H54 (cell line): ENCODE measurements around the gene NGRN.

ENCODE experiments used
- DNase-seq: peaks from one replicate; pipeline ENCODE4 v3.0.0; 2011; ENCODE audit warnings: low spot score, mixed read lengths; ENCODE audit not compliant: insufficient read length
- FAIRE-seq: peaks from 3 replicates; lab custom pipeline; 2011; peaks lifted over from hg19 to GRCh38; lab: Jason Lieb, UNC
- POLR2A ChIP-seq: IDR thresholded peaks from 2 replicates; pipeline ENCODE4 v1.6.1; 2011; ENCODE audit warnings: low read depth, mild to moderate bottlenecking, low read length

NGRN gene

DNA sequence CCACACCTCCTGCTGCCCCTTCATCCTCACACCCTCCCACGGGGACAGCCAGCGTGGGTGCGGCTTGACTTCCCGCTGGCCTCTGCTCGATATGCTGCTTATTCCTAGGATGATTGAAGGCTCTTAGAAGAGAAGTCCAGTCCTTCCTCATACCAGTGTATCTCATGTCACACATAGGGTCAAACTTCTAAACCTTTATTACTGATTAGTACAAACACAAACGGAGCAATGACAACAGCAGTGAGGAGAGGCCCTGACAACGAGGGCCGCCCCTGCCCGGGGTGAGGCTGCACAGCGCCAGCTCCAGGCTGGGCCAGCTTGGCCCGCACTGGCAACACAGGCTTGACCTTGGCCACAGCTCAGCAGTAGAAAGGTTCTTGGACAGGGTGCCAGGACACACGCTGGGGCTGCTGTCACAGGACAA lies 35.4 kb upstream of the NGRN start:
- FAIRE-seq (no peak), DNase-seq (no peak)

DNA sequence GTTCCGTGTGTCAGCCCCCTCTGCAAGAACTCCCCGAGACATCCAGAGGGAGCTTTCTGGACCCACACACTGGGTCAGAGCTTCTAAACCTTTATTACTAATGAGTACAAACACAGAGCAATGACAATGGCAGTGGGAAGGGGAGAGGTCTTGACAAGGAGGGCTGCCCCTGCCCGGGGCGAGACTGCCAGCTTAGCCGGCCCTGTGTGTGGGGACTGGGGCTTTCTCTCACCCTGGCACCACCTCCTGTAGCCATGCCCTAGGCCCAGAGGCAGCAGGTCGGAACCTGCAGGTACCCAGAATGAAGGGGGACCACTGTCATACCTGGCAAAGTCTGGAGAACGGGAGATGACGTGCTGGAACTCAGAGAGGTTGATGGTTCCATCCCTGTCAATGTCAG lies 34.9 kb upstream of the NGRN start:
- FAIRE-seq (no peak), DNase-seq (no peak)
- TF ChIP-seq POLR2A: no peak

More for the DNA sequence above, 35.4 kb upstream of the NGRN start:
- TF ChIP-seq POLR2A: no peak

DNA sequence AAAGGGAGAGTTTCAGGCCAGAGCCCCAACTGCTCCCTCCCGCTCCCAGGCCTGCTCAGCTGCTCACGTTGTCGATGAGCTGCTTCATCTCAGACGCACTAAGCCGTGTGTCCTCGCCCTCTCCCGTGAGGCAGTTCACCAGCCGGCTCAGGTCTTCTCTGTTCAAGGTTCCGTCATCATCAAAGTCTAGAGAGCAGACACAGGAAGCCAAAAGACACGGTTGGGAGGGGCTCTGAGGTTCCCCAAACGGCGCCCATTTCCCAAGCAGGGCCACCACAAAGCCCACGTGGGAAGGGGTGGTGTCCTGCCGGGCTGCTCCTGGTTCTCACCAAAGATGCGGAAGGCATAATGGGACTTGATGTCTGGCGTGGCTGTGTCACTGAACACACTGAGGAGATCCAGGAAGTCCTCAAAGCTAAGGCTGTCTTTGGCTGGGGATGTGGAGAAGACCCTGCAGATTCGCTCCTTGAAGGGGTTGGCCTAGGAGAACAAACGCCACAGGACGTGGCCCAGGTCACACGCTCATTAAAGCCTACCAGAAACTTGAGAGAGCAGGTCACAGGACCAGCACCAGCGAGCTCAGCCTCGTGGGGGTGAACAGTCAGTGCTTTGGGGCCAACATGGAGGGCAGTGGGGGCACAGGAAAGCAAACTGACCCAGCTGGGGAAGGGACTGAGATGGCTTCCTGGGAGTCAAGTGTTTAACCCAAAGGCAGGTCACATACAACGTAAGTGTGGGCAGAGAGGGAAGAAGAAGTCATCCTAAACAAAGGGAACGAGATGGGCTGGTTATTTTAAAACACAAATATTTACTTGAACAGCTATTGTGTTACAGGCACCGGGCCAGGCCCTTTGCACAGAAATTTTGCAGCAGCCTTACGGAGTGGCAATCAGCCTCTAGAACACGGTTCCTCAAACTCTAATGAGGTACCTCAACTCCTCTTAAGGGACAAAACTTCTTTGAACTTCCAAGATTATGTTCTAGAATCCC lies 34.1 kb upstream of the NGRN start:
- TF ChIP-seq POLR2A: no peak
- FAIRE-seq (no peak), DNase-seq (no peak)

DNA sequence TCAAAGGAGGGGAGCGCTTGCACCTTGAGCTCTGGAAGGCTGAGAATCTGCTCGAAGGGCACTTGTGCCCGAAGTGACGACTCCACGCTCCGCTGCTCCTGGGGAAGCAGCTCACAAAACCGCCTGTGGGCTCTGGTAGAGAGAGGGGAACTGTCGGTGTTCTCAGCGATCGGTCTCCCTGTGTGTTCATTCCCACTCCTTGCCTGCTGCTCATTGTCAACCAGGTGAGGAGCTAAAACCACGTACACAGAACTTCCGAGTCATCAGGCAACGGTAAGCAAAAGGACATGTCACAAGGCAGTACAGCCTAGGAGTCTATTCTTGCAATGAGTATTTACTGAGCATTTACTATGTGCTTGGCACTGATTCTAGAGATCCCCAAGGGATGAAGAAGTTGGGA lies 33.3 kb upstream of the NGRN start:
- TF ChIP-seq POLR2A: no peak
- no peak for FAIRE-seq
- no peak for DNase-seq

DNA sequence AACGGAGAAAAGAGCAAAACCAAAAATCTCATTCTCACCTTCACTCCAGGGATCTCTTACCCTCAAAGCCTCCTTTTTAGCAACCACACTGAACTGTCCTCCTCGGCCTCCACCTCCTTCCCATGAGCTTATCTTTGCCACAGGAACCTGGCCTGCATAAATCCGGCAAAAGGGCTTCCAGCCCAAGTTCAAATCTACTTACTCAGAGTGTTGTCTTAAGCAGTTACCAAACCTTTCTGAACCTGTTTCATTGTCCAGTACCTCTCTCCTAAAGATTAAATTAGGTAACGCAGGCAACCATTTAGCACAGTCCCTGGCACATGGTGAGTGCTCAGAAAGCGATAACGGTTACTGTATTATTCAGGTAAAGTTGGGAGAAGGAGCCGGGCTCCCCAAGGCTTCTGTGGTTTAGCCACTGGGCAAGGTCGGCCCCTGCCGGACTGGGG lies 32.5 kb upstream of the NGRN start:
- DNase-seq (no peak), FAIRE-seq (no peak)
- no peak for TF ChIP-seq POLR2A

DNA sequence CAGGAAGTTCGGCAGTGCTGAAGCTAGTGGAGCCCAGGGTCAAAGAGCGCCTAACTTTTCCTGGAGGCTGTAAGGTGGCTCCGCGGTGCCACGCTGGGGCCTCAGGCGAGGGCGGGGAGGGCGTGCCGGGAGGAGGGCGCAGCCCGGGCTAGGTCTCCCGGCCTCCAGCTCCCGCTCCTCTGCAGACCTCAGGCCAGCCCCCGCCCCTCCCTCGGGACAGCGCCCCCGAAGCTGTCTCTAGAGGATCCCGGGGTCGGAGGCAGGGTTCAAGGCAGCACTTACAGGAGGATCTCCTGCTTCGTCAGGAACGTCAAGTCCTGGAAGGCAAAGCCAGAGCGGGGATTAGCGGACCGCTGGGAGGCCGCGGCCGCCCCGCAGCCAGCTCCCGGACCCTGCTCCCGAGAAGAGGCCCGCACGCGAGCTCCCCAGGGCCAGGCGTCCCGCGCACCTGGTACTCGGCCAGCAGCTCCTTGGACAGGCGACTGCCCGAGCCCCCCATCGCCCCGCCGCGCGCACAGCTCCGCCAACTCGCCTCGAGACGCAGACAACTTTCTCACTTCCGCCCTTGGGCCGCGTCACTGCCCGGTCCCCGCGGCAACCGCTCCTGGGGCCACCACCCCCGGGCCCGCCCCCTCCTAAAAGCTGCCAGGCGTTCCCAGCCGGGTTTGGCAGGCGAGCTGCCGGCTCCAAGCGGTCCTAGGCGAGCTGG lies 31.9 kb upstream of the NGRN start, which contains the start of gene CIB1:
Gene CIB1, minus strand, starts transcription at position 555 of the 709 bp plus-strand sequence. Its CDS starts 56 bp downstream, at position 499.
- DNase-seq (peak; percentile 86), FAIRE-seq (no peak)
- peak; percentile 80 for TF ChIP-seq POLR2A

DNA sequence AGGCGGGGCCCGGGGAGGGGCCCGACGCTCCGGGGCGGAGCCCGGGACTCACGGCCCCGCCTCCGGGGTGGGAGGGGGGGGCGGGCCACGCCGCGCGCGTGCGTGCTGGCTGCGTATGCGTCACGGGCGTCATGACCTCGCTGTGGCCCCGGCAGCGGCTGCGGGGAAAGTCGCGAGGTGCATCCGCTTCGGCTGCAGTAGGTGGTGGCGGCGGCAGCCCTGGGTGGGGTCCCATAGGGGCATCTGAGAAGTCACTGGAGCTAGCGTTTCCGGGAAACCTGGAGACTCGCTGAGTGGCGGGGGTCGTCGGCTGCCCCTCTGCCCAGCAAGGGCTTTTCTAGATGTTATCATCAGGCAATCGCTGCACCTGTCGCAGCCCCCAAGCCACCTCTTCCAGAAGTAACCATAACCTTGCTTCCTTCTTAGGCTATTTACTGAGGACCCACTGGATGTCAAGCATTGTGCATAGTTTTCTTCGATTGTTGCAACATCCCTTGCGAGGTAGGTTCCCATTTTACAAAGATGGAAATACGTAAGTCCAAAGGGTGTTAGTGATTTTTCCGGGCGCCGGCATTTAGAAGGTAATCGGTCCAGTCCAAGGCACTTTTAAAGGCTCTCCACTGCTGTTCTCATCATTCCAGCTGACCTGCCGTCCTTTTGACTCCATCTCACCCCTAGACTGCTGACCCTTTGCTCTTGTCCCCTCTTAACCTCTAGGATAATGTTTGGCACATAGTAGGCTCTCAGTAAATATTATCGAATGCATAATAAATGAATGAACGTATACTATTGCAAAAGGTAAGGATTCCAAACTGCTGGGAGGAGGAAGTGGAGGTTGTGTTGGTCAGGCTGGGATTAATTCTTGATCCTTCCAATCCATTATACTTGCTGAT lies 31.1 kb upstream of the NGRN start, which contains the start of gene GDPGP1:
Gene GDPGP1, plus strand, starts transcription at position 114 of the 893 bp plus-strand sequence. CDS start 6,700 bp downstream, outside the sequence.
- peak; percentile 73 for TF ChIP-seq POLR2A
- FAIRE-seq: no peak
- no peak for DNase-seq

DNA sequence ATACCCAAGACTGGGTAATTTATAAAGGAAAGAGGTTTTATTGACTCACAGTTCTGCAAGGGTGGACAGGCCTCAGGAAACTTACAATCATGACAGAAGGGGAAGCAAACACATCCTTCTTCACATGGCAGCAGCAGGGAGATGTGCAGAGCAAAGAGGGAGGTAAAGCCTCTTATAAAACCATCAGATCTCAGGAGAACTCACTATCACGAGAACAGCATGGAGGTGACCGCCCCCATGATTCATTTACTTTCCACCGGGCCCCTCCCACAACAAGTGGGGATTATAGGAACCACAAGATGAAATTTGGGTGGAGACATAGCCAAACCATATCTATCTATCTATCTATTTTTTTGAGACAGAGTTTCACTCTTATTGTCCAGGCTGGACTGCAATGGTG lies 26.1 kb upstream of the NGRN start:
- DNase-seq (no peak), FAIRE-seq (no peak)
- no peak for TF ChIP-seq POLR2A

DNA sequence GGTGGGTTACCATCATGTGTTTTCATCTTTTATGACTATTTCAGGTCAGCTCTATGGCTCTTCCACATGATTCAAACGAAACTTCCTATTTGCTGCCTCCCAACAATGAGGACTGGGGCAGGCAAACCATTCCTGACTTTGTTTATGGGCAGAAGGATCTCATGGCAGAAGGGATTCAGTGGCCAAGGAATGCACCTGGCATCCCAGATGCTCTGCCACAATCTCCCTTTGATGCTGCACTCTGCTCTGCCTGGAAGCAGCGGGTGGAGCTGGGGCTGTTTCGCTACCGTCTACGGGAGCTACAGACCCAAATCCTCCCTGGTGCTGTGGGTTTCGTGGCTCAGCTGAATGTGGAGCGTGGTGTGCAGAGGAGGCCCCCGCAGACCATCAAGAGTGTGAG lies 24.6 kb upstream of the NGRN start:
- FAIRE-seq (no peak), DNase-seq (no peak)
- TF ChIP-seq POLR2A: no peak

DNA sequence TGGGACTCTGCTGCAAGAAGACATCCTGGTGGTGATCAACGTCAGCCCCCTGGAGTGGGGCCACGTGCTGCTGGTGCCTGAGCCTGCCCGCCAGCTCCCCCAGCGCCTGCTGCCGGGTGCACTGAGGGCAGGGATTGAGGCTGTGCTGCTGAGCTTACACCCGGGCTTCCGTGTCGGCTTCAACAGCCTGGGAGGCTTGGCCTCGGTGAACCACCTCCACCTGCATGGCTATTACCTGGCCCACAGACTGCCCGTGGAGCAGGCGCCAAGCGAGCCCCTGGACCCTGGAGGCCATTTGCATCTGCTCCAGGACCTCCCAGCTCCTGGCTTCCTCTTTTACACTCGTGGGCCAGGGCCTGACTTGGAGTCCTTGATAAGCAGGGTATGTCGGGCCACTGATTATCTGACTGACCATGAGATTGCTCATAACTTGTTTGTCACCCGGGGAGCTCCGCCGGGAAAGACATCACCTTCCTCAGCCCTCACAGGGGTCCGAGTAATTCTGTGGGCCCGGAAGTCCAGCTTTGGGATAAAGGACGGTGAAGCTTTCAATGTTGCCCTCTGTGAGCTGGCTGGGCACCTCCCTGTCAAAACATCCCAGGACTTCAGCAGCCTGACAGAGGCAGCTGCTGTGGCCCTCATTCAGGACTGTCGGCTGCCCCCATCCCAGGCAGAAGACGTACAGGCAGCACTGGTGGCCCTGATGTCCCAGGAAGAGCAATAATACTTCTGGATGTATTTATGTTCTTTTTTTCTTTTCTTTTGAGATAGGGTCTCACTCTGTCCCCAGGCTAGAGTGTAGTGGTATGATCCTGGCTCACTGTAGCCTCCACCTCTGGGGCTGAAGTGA lies 23.9 kb upstream of the NGRN start:
- DNase-seq (no peak), FAIRE-seq (no peak)
- TF ChIP-seq POLR2A: no peak

DNA sequence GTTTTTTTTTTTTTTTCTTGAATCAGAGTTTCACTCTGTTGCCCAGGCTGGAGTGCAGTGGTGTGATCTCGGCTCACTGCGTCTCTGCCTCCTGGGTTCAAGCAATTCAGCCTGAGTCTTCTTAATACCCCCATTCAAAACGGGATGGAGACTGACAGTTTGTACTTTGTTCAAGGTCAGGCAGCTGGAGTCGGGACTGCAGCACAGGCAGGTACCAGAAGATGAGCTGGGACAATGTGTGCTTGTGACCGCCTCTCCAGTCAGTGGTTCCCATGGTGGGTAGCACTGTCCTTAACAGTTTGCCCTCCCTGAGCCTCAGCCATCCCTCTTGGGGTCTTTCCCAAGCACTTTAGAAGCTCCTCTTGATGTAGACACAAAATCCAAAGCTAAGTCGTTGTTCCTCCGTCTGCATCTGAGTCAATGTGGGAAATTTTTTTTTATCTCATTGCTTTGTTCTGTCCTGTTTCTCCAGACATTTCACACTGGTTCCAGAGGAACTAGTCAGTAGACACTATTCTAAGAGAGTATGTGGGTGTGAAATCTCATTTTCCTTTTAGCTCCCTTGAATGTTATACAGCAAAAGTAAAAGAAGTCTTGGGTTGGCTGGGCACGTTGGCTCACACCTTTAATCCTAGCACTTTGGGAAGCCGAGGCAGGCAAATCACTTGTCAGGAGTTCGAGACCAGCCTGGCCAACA lies 21.4 kb upstream of the NGRN start:
- FAIRE-seq: no peak

DNA sequence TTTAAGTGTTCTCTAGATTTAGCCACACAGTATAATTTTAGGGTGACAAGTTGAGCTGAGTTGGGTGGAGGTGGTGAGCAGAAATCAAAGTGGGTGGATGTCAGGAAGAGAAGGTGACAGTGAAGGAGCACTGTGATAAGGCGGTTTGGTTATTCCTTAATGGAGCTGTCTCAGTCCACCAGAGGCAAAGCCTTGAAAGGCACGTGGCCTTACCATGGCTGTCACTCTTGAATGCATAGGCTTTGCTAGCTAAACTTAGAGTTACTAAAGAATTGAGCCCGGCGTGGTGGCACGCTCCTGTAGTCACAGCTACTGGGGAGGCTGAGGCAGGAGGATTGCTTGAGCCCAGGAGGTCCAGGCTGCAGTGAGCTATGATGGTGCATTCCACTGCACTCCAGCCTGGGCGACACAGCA lies 16.7 kb upstream of the NGRN start:
- no peak for DNase-seq
- FAIRE-seq: no peak
- TF ChIP-seq POLR2A: no peak

More for the DNA sequence above, 21.4 kb upstream of the NGRN start:
- TF ChIP-seq POLR2A: no peak
- no peak for DNase-seq
